Measurements from ENCODE around the gene SLC19A1. TPM values are rescaled to one million over a fixed set of nuclear protein-coding genes. Genes with fewer than 3 reads are reported as not detected.

SLC19A1 gene
- total RNA-seq, 2 donors from 2014 or later, result 18.2 to 18.9 TPM

Small RNA genes within 50 kb of the gene (microRNA-seq; reads per million reads assigned to microRNA genes)
- 1.4 to 3.2 reads per million in 2 donors for gene MIR6815

Other genes with a start within 250 kb of the SLC19A1 start
- gene COL18A1, start 137.3 kb downstream of the SLC19A1 start, total RNA-seq, result 10 to 100 TPM; 10.6 to 17.0 TPM
- 1 to 10 TPM; 2.3 to 2.5 TPM for gene PCBP3, start 101.3 kb upstream of the SLC19A1 start, total RNA-seq

All from left colon (tissue), 2 donors.